Naive thymus-derived CD8-positive, alpha-beta T cell (primary cell): ENCODE results near the gene SMIM35. TPM values are rescaled to one million over a fixed set of nuclear protein-coding genes. Genes with fewer than 3 reads are reported as not detected.

Source experiments
- ATAC-seq, 2 donors: fragments of 150-1000 bp; cut with Tn5 transposase in 1 of 2; sonication (Bioruptor Pico), chemical (Tn5 transposase) in 1 of 2; 1 replicate in 1 of 2; 2 replicates in 1 of 2; pipeline ENCODE4 v1.10.0; 2021; ENCODE audit warnings: mild to moderate bottlenecking in 2 of 2, moderate library complexity in 2 of 2
- POLR2A ChIA-PET: fragments of 350-600 bp; sonication (Branson Sonifier 250); formaldehyde crosslinking; loops from one replicate; lab custom pipeline; 2021; ENCODE audit warnings: antibody characterized with exemption; lab: Charles Lee
- DNase-seq, 10 donors: peaks; one replicate each; pipeline versions ENCODE4 v3.0.0 to v3.0.0-alpha.2; 2020 to 2022
- H3K27ac Mint-ChIP-seq, 10 donors: one replicate each; pipeline ENCODE4 v1.8.0; 2020 to 2022; ENCODE audit warnings: mild to moderate bottlenecking in 10 of 10, mixed read lengths in 10 of 10, moderate library complexity in 4 of 10, inconsistent platforms in 1 of 10
- H3K27me3 Mint-ChIP-seq, 5 donors: one replicate each; pipeline ENCODE4 v1.8.0; 2021 to 2022; ENCODE audit warnings: mixed read lengths in 5 of 5
- H3K36me3 Mint-ChIP-seq, 3 donors: one replicate each; pipeline ENCODE4 v1.8.0; 2020 to 2022; ENCODE audit warnings: mixed read lengths in 3 of 3, mild to moderate bottlenecking in 2 of 3, inconsistent platforms in 1 of 3
- H3K4me1 Mint-ChIP-seq, 4 donors: one replicate each; pipeline ENCODE4 v1.8.0; 2021 to 2022; ENCODE audit warnings: mixed read lengths in 4 of 4
- H3K4me3 Mint-ChIP-seq, 10 donors: one replicate each; pipeline ENCODE4 v1.8.0; 2020 to 2022; ENCODE audit warnings: mild to moderate bottlenecking in 10 of 10, mixed read lengths in 10 of 10, moderate library complexity in 6 of 10, inconsistent platforms in 1 of 10
- H3K9me3 Mint-ChIP-seq, 9 donors: one replicate each; pipeline ENCODE4 v1.8.0; 2020 to 2022; ENCODE audit warnings: mixed read lengths in 9 of 9, mild to moderate bottlenecking in 3 of 9, inconsistent platforms in 1 of 9, moderate library complexity in 1 of 9
- polyA plus RNA-seq, 3 donors: library from polyadenylated mRNA; unstranded; fragments of 300-500 nt; fragmentation: Illumina TruSeq; gene quantifications; one replicate each; pipeline ENCODE4 v1.2.3, GENCODE V29; 2021
- total RNA-seq, 8 experiments: library from RNA in 2 of 8; stranded (reverse) in 2 of 8; gene quantifications; one replicate each; pipeline ENCODE4 v1.2.3 and lab custom pipeline; 2021 to 2026

SMIM35 gene
- total and polyA plus RNA-seq, 5 experiments from 2014 or later = 0.15 to 0.91 (median 0.68) TPM

DNA sequence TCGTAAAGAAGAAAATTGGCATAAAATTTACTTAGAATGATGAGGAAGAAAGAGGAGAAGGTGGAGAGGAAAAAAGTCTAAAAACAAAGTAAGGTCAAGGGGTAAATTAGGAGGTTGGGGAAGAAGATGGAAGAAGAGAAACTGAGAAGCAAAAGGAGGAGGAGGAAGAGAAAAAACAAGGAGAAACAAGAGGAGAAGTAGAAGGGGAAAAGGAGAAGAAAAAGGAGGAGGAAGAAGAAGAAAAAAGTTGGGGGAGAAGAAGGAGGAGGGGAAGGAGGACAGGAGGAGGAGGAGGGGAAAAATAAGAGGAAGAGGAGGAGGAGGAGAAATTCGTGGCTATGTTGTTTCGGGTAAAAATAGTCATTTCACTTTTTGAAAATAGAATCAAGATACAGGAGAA lies 58.1 kb downstream of the SMIM35 start:
- H3K27me3 Mint-ChIP-seq = no peaks in the 10 kb centered on the region
- DNase-seq = no peak
- peaks cover 21 to 50% (median 31%) of the 10 kb centered on the region in 4 donors for H3K4me1 Mint-ChIP-seq
- H3K36me3 Mint-ChIP-seq = no peaks in the 10 kb centered on the region
- POLR2A ChIA-PET = interaction anchor here (1.0 to 3.2 kb wide), 7 partner anchors 14 to 78 kb away, joined by 3 to 20 read pairs (median 6); no protein-coding TSS in a partner anchor
- ATAC-seq = no peak
- peak overlapping the region in 5 of 10 donors; percentile 0 to 75 (median 29) for H3K27ac Mint-ChIP-seq
- H3K4me3 Mint-ChIP-seq = no peak overlapping the region
- no peaks in the 10 kb centered on the region for H3K9me3 Mint-ChIP-seq

DNA sequence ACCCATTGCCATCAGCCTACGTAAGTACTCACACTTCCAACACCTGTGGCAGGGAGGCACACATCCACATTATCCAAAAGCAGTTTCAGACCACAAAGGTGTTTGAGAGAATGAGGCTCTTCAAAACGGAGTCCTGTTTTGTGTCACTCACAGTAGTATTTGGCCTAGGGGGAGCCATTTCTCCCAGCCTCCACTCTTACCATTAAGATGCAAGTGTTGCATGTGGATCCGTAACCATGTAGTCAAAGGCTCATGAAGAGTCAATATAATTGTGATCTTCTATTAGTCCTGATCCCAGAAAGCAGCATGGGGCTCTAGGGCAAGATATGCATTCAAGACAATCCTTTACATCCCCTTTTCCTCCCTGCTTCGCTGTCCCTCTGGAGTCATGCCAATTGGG lies 59.1 kb downstream of the SMIM35 start:
- H3K4me3 Mint-ChIP-seq = no peak overlapping the region
- peak overlapping the region in 1 of 10 donors; percentile 19 for H3K27ac Mint-ChIP-seq

DNA sequence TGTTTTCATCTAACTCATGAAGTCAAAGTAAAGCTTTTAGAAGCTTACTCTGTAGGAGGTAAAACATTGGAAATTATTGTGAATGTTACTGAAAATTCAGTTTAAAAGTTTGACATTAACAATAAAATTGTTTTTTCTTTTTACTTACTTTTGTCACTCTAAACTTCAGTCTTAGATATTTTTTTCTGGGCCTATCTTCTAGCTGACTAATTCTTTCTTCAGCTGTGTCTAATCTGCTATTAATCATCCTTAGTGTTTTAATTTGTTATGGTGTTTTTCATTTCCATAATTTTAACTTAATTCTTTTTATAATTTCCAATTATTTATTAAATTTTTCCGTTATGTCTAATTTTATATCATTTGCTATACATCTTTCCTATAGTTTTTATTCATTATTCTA lies 65.6 kb downstream of the SMIM35 start:
- H3K27me3 Mint-ChIP-seq = no peaks in the 10 kb centered on the region
- H3K4me3 Mint-ChIP-seq = no peak overlapping the region
- peaks cover 8 to 33% (median 24%) of the 10 kb centered on the region in 9 donors for H3K9me3 Mint-ChIP-seq
- H3K4me1 Mint-ChIP-seq = peaks cover 24 to 33% (median 26%) of the 10 kb centered on the region in 4 donors
- no peak overlapping the region for H3K27ac Mint-ChIP-seq
- DNase-seq (no peak), ATAC-seq (no peak)
- POLR2A ChIA-PET = interaction anchor here (0.6 to 30.0 kb wide), 8 partner anchors 8 to 70 kb away, joined by 3 to 721 read pairs (median 3); partner anchors contain the start of gene IL10RA
- peaks cover 0 to 21% (median 12%) of the 10 kb centered on the region in 3 donors for H3K36me3 Mint-ChIP-seq

More for the DNA sequence above, 59.1 kb downstream of the SMIM35 start:
- peaks cover 21 to 50% (median 27%) of the 10 kb centered on the region in 4 donors for H3K4me1 Mint-ChIP-seq
- DNase-seq (no peak), ATAC-seq (no peak)
- H3K9me3 Mint-ChIP-seq = no peaks in the 10 kb centered on the region
- H3K27me3 Mint-ChIP-seq = no peaks in the 10 kb centered on the region
- POLR2A ChIA-PET = interaction anchor here (1.0 to 2.7 kb wide), 4 partner anchors 12 to 77 kb away, joined by 3 to 10 read pairs (median 5); no protein-coding TSS in a partner anchor
- H3K36me3 Mint-ChIP-seq = no peaks in the 10 kb centered on the region

DNA sequence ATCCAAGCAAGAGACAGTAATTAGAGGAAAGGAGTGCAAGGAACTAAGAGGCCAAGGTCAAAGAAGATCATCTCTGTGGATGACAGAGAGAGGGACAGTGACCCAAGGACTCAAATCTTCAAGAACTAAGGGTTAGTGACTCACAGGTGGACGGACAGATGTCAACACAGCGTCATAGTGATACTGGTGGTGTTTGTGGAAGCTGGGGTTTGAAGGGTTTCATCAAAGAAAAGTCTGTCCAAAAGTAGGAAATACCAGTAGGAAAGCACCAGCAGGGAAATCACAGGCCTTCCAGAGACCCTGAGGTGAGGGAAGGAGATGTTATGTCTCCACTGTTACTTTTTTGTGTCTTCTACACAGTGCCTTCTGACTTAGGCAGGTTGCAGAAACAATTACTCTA lies 68.4 kb downstream of the SMIM35 start:
- no peak for DNase-seq
- Mint-ChIP-seq H3K27me3 (no peaks in the 10 kb centered on the region), H3K36me3 (peaks cover 0 to 21% (median 12%) of the 10 kb centered on the region in 3 donors), H3K9me3 (peaks cover 10 to 33% (median 25%) of the 10 kb centered on the region in 9 donors), H3K27ac (peak overlapping the region in 2 of 10 donors; percentile 9 to 50), H3K4me3 (no peak overlapping the region), H3K4me1 (peaks cover 48 to 52% (median 50%) of the 10 kb centered on the region in 4 donors)
- ATAC-seq = no peak
- POLR2A ChIA-PET = interaction anchor here (1.0 to 30.0 kb wide), 2 partner anchors 23 to 191 kb away, joined by 3 to 721 read pairs; partner anchors contain the start of gene IL10RA

DNA sequence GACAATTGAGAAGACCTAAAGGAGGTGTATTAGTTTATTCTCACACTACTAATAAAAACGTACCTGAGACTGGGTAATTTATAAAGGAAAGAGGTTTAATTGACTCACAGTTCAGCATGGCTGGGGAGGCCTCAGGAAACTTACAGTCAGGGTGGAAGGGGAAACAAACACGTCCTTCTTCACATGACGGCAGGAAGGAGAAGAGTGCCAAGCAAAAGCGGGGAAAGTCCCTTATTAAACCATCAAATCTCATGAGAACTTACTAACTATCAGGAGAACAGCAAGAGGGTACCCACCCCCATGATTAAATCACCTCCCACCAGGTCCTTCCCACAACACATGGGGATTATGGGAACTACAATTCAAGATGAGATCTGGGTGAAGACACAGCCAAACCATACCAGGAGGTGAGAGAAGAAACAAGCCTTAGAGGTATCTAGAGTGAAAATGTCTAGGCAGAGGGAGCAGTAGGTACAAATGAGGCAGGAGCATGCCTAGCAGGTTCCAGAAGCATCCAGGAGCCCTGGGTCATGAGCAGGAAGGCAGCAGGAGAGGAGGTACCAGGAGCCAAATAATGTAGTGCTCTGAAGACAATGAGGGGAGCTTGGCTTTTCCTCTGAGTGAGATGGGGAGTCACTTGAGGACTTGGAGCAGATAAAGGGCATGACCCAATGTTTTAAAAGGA lies 69.0 kb downstream of the SMIM35 start:
- peaks cover 10 to 33% (median 25%) of the 10 kb centered on the region in 9 donors for H3K9me3 Mint-ChIP-seq
- H3K27ac Mint-ChIP-seq = peak overlapping the region in 7 of 10 donors; percentile 9 to 93 (median 50)

DNA sequence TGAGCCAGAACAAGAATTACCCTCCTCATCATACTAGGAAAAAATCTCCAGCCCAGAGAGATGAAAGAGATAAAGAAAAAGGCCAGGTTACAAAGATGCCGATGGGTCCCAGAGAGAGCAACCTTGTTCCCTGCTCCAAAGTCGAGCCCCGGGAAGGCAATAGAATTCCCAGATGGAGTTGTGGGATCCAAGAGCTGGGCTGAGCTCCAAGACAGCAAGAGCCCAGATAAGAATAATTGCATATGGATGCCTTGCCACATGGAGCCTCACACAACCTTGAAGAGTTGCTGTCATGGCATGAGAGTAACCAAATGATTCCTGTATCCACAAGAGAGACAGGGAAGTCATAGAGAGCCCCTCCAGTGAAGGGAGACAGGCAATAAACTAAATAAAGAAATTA lies 69.7 kb downstream of the SMIM35 start:
- peaks cover 59 to 62% (median 61%) of the 10 kb centered on the region in 4 donors for H3K4me1 Mint-ChIP-seq
- ATAC-seq (no peak), DNase-seq (no peak)
- peak overlapping the region in 6 of 10 donors; percentile 44 to 95 (median 92) for H3K27ac Mint-ChIP-seq
- H3K4me3 Mint-ChIP-seq = peak overlapping the region in 4 of 10 donors; percentile 5 to 85 (median 83)
- peaks cover 10 to 33% (median 25%) of the 10 kb centered on the region in 9 donors for H3K9me3 Mint-ChIP-seq
- peaks cover 0 to 21% (median 12%) of the 10 kb centered on the region in 3 donors for H3K36me3 Mint-ChIP-seq
- H3K27me3 Mint-ChIP-seq = no peaks in the 10 kb centered on the region
- POLR2A ChIA-PET = interaction anchor here (2.4 to 30.0 kb wide), 2 partner anchors 22 to 66 kb away, joined by 18 to 721 read pairs; partner anchors contain the start of gene IL10RA

More for the DNA sequence above, 69.0 kb downstream of the SMIM35 start:
- peaks cover 54 to 58% (median 56%) of the 10 kb centered on the region in 4 donors for H3K4me1 Mint-ChIP-seq
- H3K36me3 Mint-ChIP-seq = peaks cover 0 to 21% (median 12%) of the 10 kb centered on the region in 3 donors
- DNase-seq (no peak), ATAC-seq (no peak)
- POLR2A ChIA-PET = interaction anchor here (30.0 kb wide), 1 partner anchor 23 kb away, joined by 721 read pairs; the partner anchor contains the start of gene IL10RA
- no peaks in the 10 kb centered on the region for H3K27me3 Mint-ChIP-seq
- H3K4me3 Mint-ChIP-seq = peak overlapping the region in 1 of 10 donors; percentile 12

DNA sequence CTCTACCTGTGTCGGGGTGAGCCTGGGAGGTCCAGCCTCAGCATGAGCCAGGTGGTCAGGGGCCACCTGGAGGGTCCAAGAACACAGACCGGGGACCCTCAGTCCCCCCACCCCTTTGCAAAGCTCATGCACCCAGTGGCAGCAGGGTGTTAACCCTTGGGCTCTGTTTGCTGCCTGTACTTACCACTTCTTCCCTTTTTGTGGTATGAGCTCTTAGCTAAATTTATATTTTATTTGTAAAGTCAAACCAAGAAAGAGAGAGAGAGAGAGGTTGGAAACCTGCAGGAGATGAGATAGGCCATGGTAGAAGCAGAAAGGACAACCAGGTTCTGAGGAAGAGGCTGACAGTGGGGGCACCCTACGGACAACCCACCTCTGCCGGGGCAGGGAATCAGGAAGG lies 70.7 kb downstream of the SMIM35 start:
- ATAC-seq = peak; percentile 8 to 12
- no peak for DNase-seq

DNA sequence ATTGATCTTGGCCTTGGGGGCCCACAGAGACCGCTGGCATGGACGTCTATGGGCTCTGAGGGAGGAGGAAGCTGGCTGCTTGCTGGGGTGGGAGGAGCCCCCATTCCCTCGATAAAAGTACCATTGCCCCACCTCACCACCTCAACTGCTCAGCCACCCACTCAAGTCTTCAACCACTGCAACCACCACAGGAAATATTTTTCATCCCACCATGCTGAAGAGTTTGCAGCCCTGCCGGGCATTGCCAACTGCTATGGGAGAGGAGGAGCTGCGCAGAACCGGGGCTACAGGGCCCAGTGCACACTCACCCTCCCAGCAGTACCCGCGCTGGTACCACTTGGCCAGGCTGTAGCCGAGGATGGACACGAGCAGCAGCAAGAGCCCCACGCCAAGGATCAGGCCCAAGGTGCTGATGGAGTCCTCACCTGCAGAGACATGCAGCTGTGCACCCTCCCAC lies 71.3 kb downstream of the SMIM35 start:
- POLR2A ChIA-PET = interaction anchor here (1.1 to 30.0 kb wide), 13 partner anchors 9 to 65 kb away, joined by 3 to 721 read pairs (median 10); partner anchors contain the start of gene IL10RA
- Mint-ChIP-seq H3K36me3 (peaks cover 0 to 17% (median 12%) of the 10 kb centered on the region in 3 donors), H3K27me3 (no peaks in the 10 kb centered on the region), H3K4me3 (peak overlapping the region; percentile 51 to 85 (median 80)), H3K4me1 (peaks cover 64 to 78% (median 78%) of the 10 kb centered on the region in 4 donors), H3K27ac (peak overlapping the region; percentile 80 to 95 (median 90)), H3K9me3 (peaks cover 6 to 29% (median 21%) of the 10 kb centered on the region in 9 donors)
- peak in 5 of 10 donors; percentile 21 to 56 (median 48) for DNase-seq
- ATAC-seq = peak; percentile 71 to 79

More for the DNA sequence above, 70.7 kb downstream of the SMIM35 start:
- Mint-ChIP-seq H3K9me3 (peaks cover 10 to 31% (median 24%) of the 10 kb centered on the region in 9 donors), H3K36me3 (peaks cover 0 to 21% (median 12%) of the 10 kb centered on the region in 3 donors), H3K4me3 (peak overlapping the region; percentile 51 to 85 (median 80)), H3K27ac (peak overlapping the region; percentile 83 to 95 (median 90)), H3K4me1 (peaks cover 62 to 72% (median 71%) of the 10 kb centered on the region in 4 donors), H3K27me3 (no peaks in the 10 kb centered on the region)
- POLR2A ChIA-PET = interaction anchor here (0.8 to 30.0 kb wide), 13 partner anchors 9 to 65 kb away, joined by 3 to 721 read pairs (median 10); partner anchors contain the start of gene IL10RA

DNA sequence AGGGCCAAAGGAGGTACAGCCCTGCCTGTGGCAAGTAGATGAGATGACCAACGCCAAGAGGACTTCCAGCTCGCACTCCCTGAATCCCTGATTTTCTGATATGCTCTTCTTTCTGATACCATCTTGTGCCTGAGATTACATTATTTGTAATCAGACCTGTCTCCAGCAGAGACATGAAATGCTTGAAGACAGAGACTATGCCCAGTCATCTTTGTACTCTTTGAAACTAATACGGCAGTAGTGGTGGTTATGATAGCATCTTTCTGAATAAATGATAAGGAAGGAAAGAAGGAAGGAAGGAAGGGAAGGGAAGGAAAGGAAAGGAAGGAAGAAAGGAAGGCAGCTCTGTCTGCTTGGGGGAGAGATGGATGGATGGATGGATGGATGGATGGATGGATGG lies 72.7 kb downstream of the SMIM35 start:
- ATAC-seq (no peak), DNase-seq (no peak)
- POLR2A ChIA-PET = interaction anchor here (1.3 to 30.0 kb wide), 4 partner anchors 8 to 62 kb away, joined by 3 to 721 read pairs (median 8); partner anchors contain the start of gene IL10RA
- Mint-ChIP-seq H3K9me3 (peaks cover 6 to 24% (median 18%) of the 10 kb centered on the region in 9 donors), H3K4me3 (peak overlapping the region in 8 of 10 donors; percentile 10 to 85 (median 73)), H3K4me1 (peaks cover 66 to 92% (median 91%) of the 10 kb centered on the region in 4 donors), H3K36me3 (peaks cover 0 to 13% (median 12%) of the 10 kb centered on the region in 3 donors), H3K27ac (peak overlapping the region in 9 of 10 donors; percentile 3 to 95 (median 56)), H3K27me3 (no peaks in the 10 kb centered on the region)

DNA sequence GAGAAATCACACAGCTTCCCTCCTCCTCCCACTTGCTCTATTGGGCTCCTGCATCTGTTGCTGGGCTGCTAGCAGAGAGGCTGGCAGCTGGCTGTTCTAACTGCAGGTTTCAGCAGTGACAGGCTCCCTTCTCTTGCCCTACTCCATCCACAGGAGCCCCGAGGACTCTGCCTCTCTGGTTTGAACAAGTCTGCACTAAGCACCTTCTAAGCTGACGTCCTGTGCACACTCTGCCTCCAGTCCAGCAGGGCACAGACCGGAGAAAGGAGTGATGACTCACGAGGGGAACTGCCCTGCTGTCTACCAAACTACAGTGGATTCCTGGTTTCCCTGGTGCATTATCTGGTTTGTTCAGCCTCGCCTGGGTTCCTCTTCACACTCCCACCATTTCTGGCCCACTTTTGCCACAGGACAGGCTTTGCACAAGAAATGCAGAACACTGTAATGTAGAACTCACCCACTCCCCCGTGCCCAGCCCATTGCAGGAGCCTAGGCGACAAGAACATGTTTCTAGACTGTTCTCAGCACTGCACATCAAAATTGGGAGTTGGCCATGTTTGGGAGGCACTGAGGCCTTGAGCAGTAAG lies 74.6 kb downstream of the SMIM35 start:
- peak in 1 of 10 donors; percentile 39 for DNase-seq
- peak overlapping the region; percentile 2 to 72 (median 39) for H3K4me3 Mint-ChIP-seq
- H3K4me1 Mint-ChIP-seq = peaks cover 72 to 100% (median 99%) of the 10 kb centered on the region in 4 donors
- peak overlapping the region; percentile 27 to 95 (median 86) for H3K27ac Mint-ChIP-seq
- no peaks in the 10 kb centered on the region for H3K27me3 Mint-ChIP-seq
- peak in 1 of 2 donors; percentile 22 for ATAC-seq
- peaks cover 0 to 10% (median 4%) of the 10 kb centered on the region in 9 donors for H3K9me3 Mint-ChIP-seq
- POLR2A ChIA-PET = interaction anchor here (0.7 to 32.2 kb wide), 5 partner anchors 17 to 62 kb away, joined by 3 to 721 read pairs (median 6); partner anchors contain the start of gene IL10RA
- H3K36me3 Mint-ChIP-seq = peaks cover 0 to under 1% (median 0%) of the 10 kb centered on the region in 3 donors

DNA sequence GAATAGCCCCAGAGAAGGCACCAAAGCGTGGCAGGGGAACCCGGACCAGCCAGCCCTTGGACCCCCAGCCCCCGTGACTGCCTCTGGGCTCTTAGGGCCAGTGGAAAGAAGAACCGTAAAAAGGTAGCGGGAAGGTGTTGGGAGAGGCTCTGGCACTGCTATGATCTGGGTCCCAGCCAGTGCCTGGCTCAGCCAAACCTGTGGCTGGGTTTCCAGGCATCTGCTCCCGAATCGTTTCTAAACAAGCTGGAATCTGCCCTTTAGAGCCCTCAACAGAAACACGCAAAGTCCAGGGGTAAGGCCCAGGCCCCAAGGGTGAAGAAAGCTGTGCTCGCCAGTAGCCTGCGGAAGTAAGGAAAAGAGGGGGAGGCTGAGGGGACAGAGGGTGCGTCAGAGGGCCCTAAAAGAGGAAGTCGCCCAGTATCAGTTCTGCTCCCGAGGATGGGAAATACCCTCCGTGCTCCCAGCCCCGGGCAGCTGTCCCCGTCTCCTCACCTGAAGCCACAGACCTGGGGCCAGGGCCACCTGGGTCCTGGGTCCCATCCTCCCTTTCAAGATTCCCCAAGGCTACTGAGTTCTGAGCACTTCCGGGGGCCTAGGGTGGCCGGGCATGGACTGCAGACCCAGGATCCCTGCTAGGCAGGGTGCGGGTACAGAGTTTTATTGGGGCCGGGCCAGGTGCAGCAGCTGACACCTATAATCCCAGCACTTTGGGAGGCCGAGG lies 75.9 kb downstream of the SMIM35 start:
- peaks cover 0 to 10% (median 0%) of the 10 kb centered on the region in 9 donors for H3K9me3 Mint-ChIP-seq
- H3K36me3 Mint-ChIP-seq = no peaks in the 10 kb centered on the region
- peaks cover 68 to 100% (median 99%) of the 10 kb centered on the region in 4 donors for H3K4me1 Mint-ChIP-seq
- ATAC-seq = peak; percentile 15 to 16
- H3K4me3 Mint-ChIP-seq = peak overlapping the region in 5 of 10 donors; percentile 28 to 66 (median 47)
- peak in 1 of 10 donors; percentile 54 for DNase-seq
- POLR2A ChIA-PET = interaction anchor here (0.5 to 32.2 kb wide), 5 partner anchors 10 to 279 kb away, joined by 3 to 721 read pairs (median 10); partner anchors contain the start of gene IL10RA
- H3K27ac Mint-ChIP-seq = peak overlapping the region in 9 of 10 donors; percentile 60 to 100 (median 94)
- no peaks in the 10 kb centered on the region for H3K27me3 Mint-ChIP-seq
